ENCODE data around the gene ACE. TPM values are rescaled to one million over a fixed set of nuclear protein-coding genes. Genes with fewer than 3 reads are reported as not detected.

The ACE gene
- total RNA-seq, 1 experiment from 2014 or later = 7.8 TPM

DNA sequence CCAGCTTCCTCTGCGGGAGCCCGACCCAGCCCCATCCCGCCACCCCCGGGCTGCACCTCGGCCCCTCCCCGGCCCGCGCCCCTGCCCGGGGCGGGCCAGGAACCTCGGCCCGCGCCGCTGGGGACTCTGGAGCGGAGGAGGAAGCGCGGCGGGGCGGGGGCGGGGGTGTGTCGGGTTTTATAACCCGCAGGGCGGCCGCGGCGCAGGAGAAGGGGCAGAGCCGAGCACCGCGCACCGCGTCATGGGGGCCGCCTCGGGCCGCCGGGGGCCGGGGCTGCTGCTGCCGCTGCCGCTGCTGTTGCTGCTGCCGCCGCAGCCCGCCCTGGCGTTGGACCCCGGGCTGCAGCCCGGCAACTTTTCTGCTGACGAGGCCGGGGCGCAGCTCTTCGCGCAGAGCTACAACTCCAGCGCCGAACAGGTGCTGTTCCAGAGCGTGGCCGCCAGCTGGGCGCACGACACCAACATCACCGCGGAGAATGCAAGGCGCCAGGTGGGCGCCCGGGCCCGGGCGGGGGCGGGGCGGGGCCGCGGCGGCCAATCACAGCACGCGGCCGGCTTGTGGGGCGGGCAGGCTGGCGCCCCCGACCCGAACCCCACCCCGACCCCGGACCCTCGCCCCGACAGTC lies at the start of gene ACE (continued):
- TF ChIP-seq, protein P1, sequence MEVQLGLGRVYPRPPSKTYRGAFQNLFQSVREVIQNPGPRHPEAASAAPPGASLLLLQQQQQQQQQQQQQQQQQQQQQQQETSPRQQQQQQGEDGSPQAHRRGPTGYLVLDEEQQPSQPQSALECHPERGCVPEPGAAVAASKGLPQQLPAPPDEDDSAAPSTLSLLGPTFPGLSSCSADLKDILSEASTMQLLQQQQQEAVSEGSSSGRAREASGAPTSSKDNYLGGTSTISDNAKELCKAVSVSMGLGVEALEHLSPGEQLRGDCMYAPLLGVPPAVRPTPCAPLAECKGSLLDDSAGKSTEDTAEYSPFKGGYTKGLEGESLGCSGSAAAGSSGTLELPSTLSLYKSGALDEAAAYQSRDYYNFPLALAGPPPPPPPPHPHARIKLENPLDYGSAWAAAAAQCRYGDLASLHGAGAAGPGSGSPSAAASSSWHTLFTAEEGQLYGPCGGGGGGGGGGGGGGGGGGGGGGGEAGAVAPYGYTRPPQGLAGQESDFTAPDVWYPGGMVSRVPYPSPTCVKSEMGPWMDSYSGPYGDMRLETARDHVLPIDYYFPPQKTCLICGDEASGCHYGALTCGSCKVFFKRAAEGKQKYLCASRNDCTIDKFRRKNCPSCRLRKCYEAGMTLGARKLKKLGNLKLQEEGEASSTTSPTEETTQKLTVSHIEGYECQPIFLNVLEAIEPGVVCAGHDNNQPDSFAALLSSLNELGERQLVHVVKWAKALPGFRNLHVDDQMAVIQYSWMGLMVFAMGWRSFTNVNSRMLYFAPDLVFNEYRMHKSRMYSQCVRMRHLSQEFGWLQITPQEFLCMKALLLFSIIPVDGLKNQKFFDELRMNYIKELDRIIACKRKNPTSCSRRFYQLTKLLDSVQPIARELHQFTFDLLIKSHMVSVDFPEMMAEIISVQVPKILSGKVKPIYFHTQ (CRISPR knock-in tag; IDR thresholded peaks at IDR 0.05) = no peak
- TF ChIP-seq ZNF423 (CRISPR knock-in tag; IDR thresholded peaks at IDR 0.05) (no peak), ZNF396 (CRISPR knock-in tag; IDR thresholded peaks at IDR 0.05; ENCODE audit: borderline replicate concordance) (no peak), EMX1 (CRISPR knock-in tag; IDR thresholded peaks at IDR 0.05) (no peak), NFATC4 (CRISPR knock-in tag; IDR thresholded peaks at IDR 0.05) (no peak), NR1H2 (CRISPR knock-in tag; IDR thresholded peaks at IDR 0.05) (no peak), TEAD1 (CRISPR knock-in tag; IDR thresholded peaks at IDR 0.05) (peak; percentile 38; the same call in 1 of the 2 replicates), RORB (CRISPR knock-in tag; IDR thresholded peaks at IDR 0.05) (no peak), GTF2I (CRISPR knock-in tag; conservative IDR thresholded peaks at IDR 0.05) (no peak), ETV6 (CRISPR knock-in tag; IDR thresholded peaks at IDR 0.05) (peak; percentile 52; the same call in 1 of the 2 replicates), ZBTB21 (CRISPR knock-in tag; IDR thresholded peaks at IDR 0.05; ENCODE audit: borderline replicate concordance) (no peak), OVOL2 (CRISPR knock-in tag; IDR thresholded peaks at IDR 0.05; ENCODE audit: borderline replicate concordance) (no peak), FOXJ3 (CRISPR knock-in tag; IDR thresholded peaks at IDR 0.05; ENCODE audit: borderline replicate concordance) (no peak), NFE2L1 (CRISPR knock-in tag; IDR thresholded peaks at IDR 0.05) (no peak), SOX15 (CRISPR knock-in tag; IDR thresholded peaks at IDR 0.05) (no peak)
- TF ChIP-seq, protein P2, sequence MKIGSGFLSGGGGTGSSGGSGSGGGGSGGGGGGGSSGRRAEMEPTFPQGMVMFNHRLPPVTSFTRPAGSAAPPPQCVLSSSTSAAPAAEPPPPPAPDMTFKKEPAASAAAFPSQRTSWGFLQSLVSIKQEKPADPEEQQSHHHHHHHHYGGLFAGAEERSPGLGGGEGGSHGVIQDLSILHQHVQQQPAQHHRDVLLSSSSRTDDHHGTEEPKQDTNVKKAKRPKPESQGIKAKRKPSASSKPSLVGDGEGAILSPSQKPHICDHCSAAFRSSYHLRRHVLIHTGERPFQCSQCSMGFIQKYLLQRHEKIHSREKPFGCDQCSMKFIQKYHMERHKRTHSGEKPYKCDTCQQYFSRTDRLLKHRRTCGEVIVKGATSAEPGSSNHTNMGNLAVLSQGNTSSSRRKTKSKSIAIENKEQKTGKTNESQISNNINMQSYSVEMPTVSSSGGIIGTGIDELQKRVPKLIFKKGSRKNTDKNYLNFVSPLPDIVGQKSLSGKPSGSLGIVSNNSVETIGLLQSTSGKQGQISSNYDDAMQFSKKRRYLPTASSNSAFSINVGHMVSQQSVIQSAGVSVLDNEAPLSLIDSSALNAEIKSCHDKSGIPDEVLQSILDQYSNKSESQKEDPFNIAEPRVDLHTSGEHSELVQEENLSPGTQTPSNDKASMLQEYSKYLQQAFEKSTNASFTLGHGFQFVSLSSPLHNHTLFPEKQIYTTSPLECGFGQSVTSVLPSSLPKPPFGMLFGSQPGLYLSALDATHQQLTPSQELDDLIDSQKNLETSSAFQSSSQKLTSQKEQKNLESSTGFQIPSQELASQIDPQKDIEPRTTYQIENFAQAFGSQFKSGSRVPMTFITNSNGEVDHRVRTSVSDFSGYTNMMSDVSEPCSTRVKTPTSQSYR (CRISPR knock-in tag; IDR thresholded peaks at IDR 0.05) = no peak
- TF ChIP-seq, protein P3, sequence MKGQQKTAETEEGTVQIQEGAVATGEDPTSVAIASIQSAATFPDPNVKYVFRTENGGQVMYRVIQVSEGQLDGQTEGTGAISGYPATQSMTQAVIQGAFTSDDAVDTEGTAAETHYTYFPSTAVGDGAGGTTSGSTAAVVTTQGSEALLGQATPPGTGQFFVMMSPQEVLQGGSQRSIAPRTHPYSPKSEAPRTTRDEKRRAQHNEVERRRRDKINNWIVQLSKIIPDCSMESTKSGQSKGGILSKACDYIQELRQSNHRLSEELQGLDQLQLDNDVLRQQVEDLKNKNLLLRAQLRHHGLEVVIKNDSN (CRISPR knock-in tag; IDR thresholded peaks at IDR 0.05) = no peak
- TF ChIP-seq, protein P4, sequence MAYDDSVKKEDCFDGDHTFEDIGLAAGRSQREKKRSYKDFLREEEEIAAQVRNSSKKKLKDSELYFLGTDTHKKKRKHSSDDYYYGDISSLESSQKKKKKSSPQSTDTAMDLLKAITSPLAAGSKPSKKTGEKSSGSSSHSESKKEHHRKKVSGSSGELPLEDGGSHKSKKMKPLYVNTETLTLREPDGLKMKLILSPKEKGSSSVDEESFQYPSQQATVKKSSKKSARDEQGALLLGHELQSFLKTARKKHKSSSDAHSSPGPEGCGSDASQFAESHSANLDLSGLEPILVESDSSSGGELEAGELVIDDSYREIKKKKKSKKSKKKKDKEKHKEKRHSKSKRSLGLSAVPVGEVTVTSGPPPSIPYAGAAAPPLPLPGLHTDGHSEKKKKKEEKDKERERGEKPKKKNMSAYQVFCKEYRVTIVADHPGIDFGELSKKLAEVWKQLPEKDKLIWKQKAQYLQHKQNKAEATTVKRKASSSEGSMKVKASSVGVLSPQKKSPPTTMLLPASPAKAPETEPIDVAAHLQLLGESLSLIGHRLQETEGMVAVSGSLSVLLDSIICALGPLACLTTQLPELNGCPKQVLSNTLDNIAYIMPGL (CRISPR knock-in tag; IDR thresholded peaks at IDR 0.05) = 0 out of 2 replicates have a peak, but pooled peaks have one; percentile 9
- TF ChIP-seq, protein P5, sequence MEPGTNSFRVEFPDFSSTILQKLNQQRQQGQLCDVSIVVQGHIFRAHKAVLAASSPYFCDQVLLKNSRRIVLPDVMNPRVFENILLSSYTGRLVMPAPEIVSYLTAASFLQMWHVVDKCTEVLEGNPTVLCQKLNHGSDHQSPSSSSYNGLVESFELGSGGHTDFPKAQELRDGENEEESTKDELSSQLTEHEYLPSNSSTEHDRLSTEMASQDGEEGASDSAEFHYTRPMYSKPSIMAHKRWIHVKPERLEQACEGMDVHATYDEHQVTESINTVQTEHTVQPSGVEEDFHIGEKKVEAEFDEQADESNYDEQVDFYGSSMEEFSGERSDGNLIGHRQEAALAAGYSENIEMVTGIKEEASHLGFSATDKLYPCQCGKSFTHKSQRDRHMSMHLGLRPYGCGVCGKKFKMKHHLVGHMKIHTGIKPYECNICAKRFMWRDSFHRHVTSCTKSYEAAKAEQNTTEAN (CRISPR knock-in tag; IDR thresholded peaks at IDR 0.05) = no peak
- TF ChIP-seq, protein P6, sequence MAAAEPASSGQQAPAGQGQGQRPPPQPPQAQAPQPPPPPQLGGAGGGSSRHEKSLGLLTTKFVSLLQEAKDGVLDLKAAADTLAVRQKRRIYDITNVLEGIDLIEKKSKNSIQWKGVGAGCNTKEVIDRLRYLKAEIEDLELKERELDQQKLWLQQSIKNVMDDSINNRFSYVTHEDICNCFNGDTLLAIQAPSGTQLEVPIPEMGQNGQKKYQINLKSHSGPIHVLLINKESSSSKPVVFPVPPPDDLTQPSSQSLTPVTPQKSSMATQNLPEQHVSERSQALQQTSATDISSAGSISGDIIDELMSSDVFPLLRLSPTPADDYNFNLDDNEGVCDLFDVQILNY (CRISPR knock-in tag; IDR thresholded peaks at IDR 0.05) = no peak; the same call in 1 of the 2 replicates
